IMR-90 (cell line): ENCODE results near the gene RANGRF. TPM values are rescaled to one million over a fixed set of nuclear protein-coding genes. Genes with fewer than 3 reads are reported as not detected.

Experiments
- ATAC-seq: fragments of 200-7000 bp; cut with Tn5 transposase; 2 replicates; pipeline ENCODE4 v1.9.1; 2020; ENCODE audit warnings: low read depth, mild to moderate bottlenecking, moderate library complexity
- BruUV-seq: library from RNA; stranded (reverse); fragments of 400-500 nt; replicated peaks from 2 replicates; lab custom pipeline; 2021; lab: Mats Ljungman, UMichigan
- CTCF ChIA-PET: fragments of 300-600 bp; formaldehyde crosslinking; extraction: SDS; loops from one replicate; lab custom pipeline; 2021; ENCODE audit warnings: antibody characterized with exemption; lab: Yijun Ruan, JAX
- POLR2A ChIA-PET: fragments of 300-600 bp; sonication (Branson Sonifier 250); formaldehyde crosslinking; loops from one replicate; lab custom pipeline; 2022; ENCODE audit warnings: antibody characterized with exemption; ENCODE audit not compliant: unreplicated experiment; lab: Charles Lee
- DNase-seq: peaks from one replicate; pipeline ENCODE4 v3.0.0; 2013
- H2AFZ ChIP-seq: replicated peaks from 2 replicates; pipeline ENCODE3; 2013; ENCODE audit warnings: low read length, mild to moderate bottlenecking; ENCODE audit not compliant: poor library complexity
- H2AK5ac ChIP-seq: 2 replicates; pipeline ENCODE4 v1.6.1; 2013; ENCODE audit warnings: low read depth, low read length, inconsistent platforms
- H2AK9ac ChIP-seq: replicated peaks from 2 replicates; pipeline ENCODE3; 2013; ENCODE audit warnings: mild to moderate bottlenecking, low read depth, low read length, moderate library complexity; ENCODE audit not compliant: poor library complexity
- H2BK120ac ChIP-seq: 2 replicates; pipeline ENCODE4 v1.6.1; 2013; ENCODE audit warnings: low read depth, low read length, inconsistent platforms
- H2BK15ac ChIP-seq: 3 replicates; pipeline ENCODE4 v1.6.1; 2013; ENCODE audit warnings: low read depth, low read length, inconsistent platforms
- H2BK20ac ChIP-seq: 2 replicates; pipeline ENCODE4 v1.6.1; 2013; ENCODE audit warnings: low read depth, mild to moderate bottlenecking, inconsistent platforms, low read length, moderate library complexity
- H2BK5ac ChIP-seq: 2 replicates; pipeline ENCODE4 v1.6.1; 2013; ENCODE audit warnings: mild to moderate bottlenecking, low read depth, low read length, inconsistent platforms; ENCODE audit not compliant: poor library complexity, severe bottlenecking
- H3K14ac ChIP-seq: replicated peaks from 2 replicates; pipeline ENCODE4 v1.6.1; 2013; ENCODE audit warnings: low read depth, low read length, inconsistent platforms
- H3K18ac ChIP-seq: 2 replicates; pipeline ENCODE4 v1.6.1; 2013; ENCODE audit warnings: low read depth, low read length, control low read depth
- H3K23ac ChIP-seq: 2 replicates; pipeline ENCODE4 v1.6.1; 2013; ENCODE audit warnings: low read depth, low read length, inconsistent platforms
- H3K27ac ChIP-seq: 2 replicates; pipeline ENCODE4 v1.5.1; 2013; ENCODE audit warnings: mild to moderate bottlenecking, control low read depth, low read length; ENCODE audit not compliant: insufficient read depth
- H3K27me3 ChIP-seq: 2 replicates; pipeline ENCODE4 v1.6.1; 2013; ENCODE audit warnings: low read length; ENCODE audit not compliant: control insufficient read depth, insufficient read depth
- H3K36me3 ChIP-seq: 2 replicates; pipeline ENCODE4 v1.6.1; 2013; ENCODE audit warnings: low read length, mixed read lengths; ENCODE audit not compliant: control insufficient read depth, insufficient read depth
- H3K4ac ChIP-seq: 2 replicates; pipeline ENCODE4 v1.6.1; 2013; ENCODE audit warnings: low read depth, low read length, inconsistent platforms
- H3K4me1 ChIP-seq: 2 replicates; pipeline ENCODE4 v1.6.1; 2013; ENCODE audit warnings: low read length, mixed read lengths; ENCODE audit not compliant: control insufficient read depth, insufficient read depth
- H3K4me2 ChIP-seq: 2 replicates; pipeline ENCODE4 v1.6.1; 2013; ENCODE audit warnings: low read depth, mild to moderate bottlenecking, control low read depth, low read length, moderate library complexity
- H3K4me3 ChIP-seq: 2 replicates; pipeline ENCODE4 v1.5.1; 2013; ENCODE audit warnings: low read depth, mild to moderate bottlenecking, control low read depth, low read length, moderate library complexity; ENCODE audit not compliant: insufficient read depth
- H3K56ac ChIP-seq: 2 replicates; pipeline ENCODE4 v1.6.1; 2013; ENCODE audit warnings: low read length, inconsistent platforms; ENCODE audit not compliant: insufficient read depth; ENCODE audit errors: extremely low read depth
- H3K79me1 ChIP-seq, 2 experiments: 2 replicates each; pipeline ENCODE4 v1.6.1; 2013; ENCODE audit warnings: low read length in 2 of 2, inconsistent platforms in 1 of 2, low read depth in 1 of 2
- H3K9ac ChIP-seq: 2 replicates; pipeline ENCODE4 v1.6.1; 2013; ENCODE audit warnings: low read depth, low read length, control low read depth
- H3K9me1 ChIP-seq: 2 replicates; pipeline ENCODE4 v1.6.1; 2013; ENCODE audit warnings: low read length, inconsistent platforms; ENCODE audit not compliant: insufficient read depth
- H3K9me3 ChIP-seq: 2 replicates; pipeline ENCODE4 v1.6.1; 2013; ENCODE audit warnings: low read length; ENCODE audit not compliant: control insufficient read depth, insufficient read depth
- H4K20me1 ChIP-seq: 2 replicates; pipeline ENCODE4 v1.6.1; 2013; ENCODE audit warnings: low read length, inconsistent platforms; ENCODE audit not compliant: insufficient read depth
- H4K5ac ChIP-seq: 2 replicates; pipeline ENCODE4 v1.6.1; 2013; ENCODE audit warnings: mild to moderate bottlenecking, low read depth, low read length, control low read depth
- H4K8ac ChIP-seq, 2 experiments: 2 replicates each; pipeline ENCODE4 v1.6.1; 2013; ENCODE audit warnings: low read depth in 2 of 2, low read length in 2 of 2, control low read depth in 1 of 2, inconsistent platforms in 1 of 2
- H4K91ac ChIP-seq: 2 replicates; pipeline ENCODE4 v1.6.1; 2013; ENCODE audit warnings: low read depth, low read length, inconsistent platforms; ENCODE audit not compliant: insufficient read depth
- CEBPB ChIP-seq: IDR thresholded peaks from 2 replicates; pipeline ENCODE4 v1.6.1; 2012; ENCODE audit warnings: low read depth, low read length, improper control_type of control experiment
- NFE2L2 ChIP-seq: fragments of 150-350 bp; IDR thresholded peaks from 2 replicates; pipeline ENCODE4 v1.6.1; 2016; ENCODE audit warnings: low read depth, mild to moderate bottlenecking, low read length
- POLR2A ChIP-seq: IDR thresholded peaks from 2 replicates; pipeline ENCODE4 v1.6.1; 2012; ENCODE audit warnings: mild to moderate bottlenecking, low read depth, low read length
- SMC3 ChIP-seq: fragments of 150-350 bp; IDR thresholded peaks from 2 replicates; pipeline ENCODE4 v1.6.1; 2016; ENCODE audit warnings: low read depth, mild to moderate bottlenecking, antibody characterized with exemption, low read length, moderate library complexity
- WGBS, 2 experiments: methylation state at CpG; one replicate each; pipeline versions ENCODE4 v1.1.5 to v1.1.7; 2013; ENCODE audit warnings: missing lambda C conversion rate in 2 of 2; ENCODE audit not compliant: insufficient read length in 1 of 2; ENCODE audit errors: extremely low coverage in 2 of 2; 5-methylcytosine and 5-hydroxymethylcytosine counted together
- dilution Hi-C: fragments of 300-500 bp; cut with HindIII; formaldehyde crosslinking; loops from one replicate; pipeline ENCODE4 v1.14.3; 2018; ENCODE audit warnings: low sequenced_read_pairs; ENCODE audit not compliant: unreplicated experiment
- in situ Hi-C: fragments of 300-500 bp; cut with MboI; formaldehyde crosslinking; loops from 3 replicates; pipeline ENCODE4 v1.14.3; 2019; ENCODE audit warnings: low sequenced_read_pairs, inconsistent platforms, mixed read lengths
- intact Hi-C: fragments of 100-400 bp; cut with micrococcal nuclease; formaldehyde crosslinking; loops from 2 replicates; pipeline ENCODE4 v1.10.0; 2022
- polyA plus RNA-seq, 3 experiments: library from polyadenylated mRNA; depleted of rRNA; stranded (reverse); fragments of >200 nt; gene quantifications; 2 replicates each; pipeline ENCODE4 v1.2.3, GENCODE V29; 2012; ENCODE audit warnings: low replicate concordance in 1 of 3
- total RNA-seq: library from RNA; depleted of rRNA; stranded (reverse); fragments of >200 nt; gene quantifications from 2 replicates; pipeline ENCODE4 v1.2.3, GENCODE V29; 2012
- TF ChIP-seq, protein P1 (sequence below): fragments of 150-350 bp; IDR thresholded peaks from 2 replicates; pipeline ENCODE4 v1.6.1; 2017; ENCODE audit warnings: mild to moderate bottlenecking, antibody characterized with exemption, low read length, low read depth

Gene RANGRF
- total and polyA plus RNA-seq, 2 of the 4 experiments (the other 2 are of a cell fraction): 19.5 to 36.6 TPM

DNA sequence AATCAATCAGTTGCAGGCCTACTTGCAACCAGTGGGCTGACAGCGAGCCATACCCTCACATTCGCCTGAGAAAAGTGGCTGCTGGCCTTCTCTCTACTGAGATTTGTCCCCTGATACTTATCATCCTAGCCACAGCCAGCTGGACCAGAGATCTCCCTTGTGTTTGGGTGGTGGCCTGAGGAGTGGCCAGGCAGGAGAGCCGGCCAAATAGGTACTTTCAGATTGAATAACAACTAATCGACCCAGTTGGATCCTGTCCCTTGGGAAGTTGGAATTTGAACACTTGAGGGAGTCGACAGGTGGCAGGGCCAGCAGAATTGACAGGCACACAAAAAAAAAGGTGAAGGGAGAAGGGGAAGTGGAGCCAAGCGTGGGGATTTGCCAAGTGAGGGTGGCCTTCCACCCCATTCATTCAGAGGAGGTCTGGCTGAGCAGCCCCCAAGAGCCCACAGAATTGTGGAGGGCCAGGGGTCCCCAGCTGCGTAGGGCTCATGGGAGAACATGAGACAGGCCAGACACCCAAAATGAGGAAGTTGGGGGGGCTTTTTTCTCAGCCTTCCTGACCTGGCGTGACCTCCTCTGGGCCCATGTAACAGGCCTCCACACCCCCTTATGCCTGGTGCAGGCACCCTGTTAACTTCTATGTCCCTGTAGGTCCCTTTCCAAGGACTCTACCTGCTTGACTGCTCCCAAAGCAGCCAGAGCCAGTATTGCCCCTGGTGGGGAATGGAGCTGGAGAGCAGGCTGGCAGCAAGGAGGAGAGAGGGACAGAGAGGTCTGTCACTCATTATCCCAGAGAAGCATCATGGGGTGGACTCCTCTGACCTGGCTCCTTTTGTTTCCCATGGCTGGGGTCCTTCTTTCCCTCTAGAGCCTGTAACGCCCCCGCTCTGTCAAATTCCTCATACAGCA is 2.9 kb upstream of the RANGRF start (continued):
- TF ChIP-seq POLR2A: no peak
- TF ChIP-seq NFE2L2: no peak

DNA sequence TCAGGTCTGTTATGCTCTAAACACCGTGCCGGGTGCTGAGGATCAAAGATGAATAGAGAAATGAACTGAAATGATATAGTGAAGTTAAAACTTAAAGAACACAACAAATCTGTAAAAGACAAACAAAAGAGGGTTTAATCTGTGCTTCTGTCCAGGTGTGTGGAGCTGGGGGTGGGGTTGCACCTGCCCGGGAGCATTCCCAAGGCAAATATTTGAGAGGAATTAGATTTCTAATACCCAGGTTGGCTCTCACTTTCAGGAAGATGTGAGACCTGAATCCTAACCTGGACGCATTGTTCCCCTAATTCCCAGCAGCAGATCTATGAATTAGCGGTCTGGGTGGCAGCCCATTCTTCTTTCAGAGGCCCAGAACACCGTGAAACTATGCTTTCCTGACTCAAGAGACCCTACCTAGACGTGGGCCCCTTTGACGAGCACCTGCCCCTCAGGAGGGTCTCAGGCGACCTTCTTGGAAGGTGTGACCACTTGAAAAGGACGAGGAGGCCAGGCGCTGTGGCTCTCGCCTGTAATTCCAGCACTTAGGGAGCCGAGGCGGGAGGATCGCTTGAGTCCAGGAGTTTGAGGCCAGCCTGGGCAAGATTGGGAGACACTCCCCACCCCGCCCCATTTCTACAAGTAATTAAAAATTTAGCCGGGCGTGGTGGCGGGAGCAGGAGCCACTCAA is 677 bp upstream of the RANGRF start:
- Histone ChIP-seq H3K9me3 (no peaks in the 10 kb centered on the region), H2AFZ (peak overlapping the region; percentile 99), H3K18ac (no peak overlapping the region; the same call in 1 of the 2 replicates), H4K5ac (peak overlapping the region; percentile 97), H3K27ac (peak overlapping the region; percentile 91), H2BK20ac (no peak overlapping the region), H4K91ac (peak overlapping the region; percentile 82; the same call in 1 of the 2 replicates), H2BK15ac (no peak overlapping the region), H3K14ac (peak overlapping the region; percentile 96), H3K56ac (peak overlapping the region; percentile 82; the same call in 1 of the 2 replicates), H2AK5ac (peak overlapping the region; percentile 93), H4K8ac (peak overlapping the region; percentile 67 to 99), H3K27me3 (no peaks in the 10 kb centered on the region), H3K4me3 (peak overlapping the region; percentile 98), H4K20me1 (0 out of 2 replicates have a peak, but pooled peaks cover 2% of the 10 kb centered on the region), H3K36me3 (no peaks in the 10 kb centered on the region), H3K9ac (peak overlapping the region; percentile 94), H3K9me1 (peaks cover 19% of the 10 kb centered on the region), H3K23ac (peak overlapping the region; percentile 84; the same call in 1 of the 2 replicates), H2BK120ac (peak overlapping the region; percentile 17; the same call in 1 of the 2 replicates), H3K79me1 (peaks cover 16 to 33% of the 10 kb centered on the region in 2 experiments), H2AK9ac (peak overlapping the region; percentile 96), H3K4me2 (peak overlapping the region; percentile 88), H3K4me1 (peaks cover 10% of the 10 kb centered on the region; the same call in 1 of the 2 replicates), H3K4ac (peak overlapping the region; percentile 93), H2BK5ac (peak overlapping the region; percentile 71)
- WGBS, 2 experiments: 38% methylated on average over 8 of the region's 19 CpGs; no CpG with 5 or more reads in 1 of the 2 experiments
- no peak for ATAC-seq
- no TSS peak for BruUV-seq
- intact Hi-C loops: loop anchor here (5.0 kb wide), 1 partner anchor 40 kb away; the partner anchor contains the start of genes CTC1 and PFAS
- no peak for TF ChIP-seq NFE2L2
- no peak for TF ChIP-seq SMC3
- TF ChIP-seq CEBPB: no peak
- TF ChIP-seq, protein P1, sequence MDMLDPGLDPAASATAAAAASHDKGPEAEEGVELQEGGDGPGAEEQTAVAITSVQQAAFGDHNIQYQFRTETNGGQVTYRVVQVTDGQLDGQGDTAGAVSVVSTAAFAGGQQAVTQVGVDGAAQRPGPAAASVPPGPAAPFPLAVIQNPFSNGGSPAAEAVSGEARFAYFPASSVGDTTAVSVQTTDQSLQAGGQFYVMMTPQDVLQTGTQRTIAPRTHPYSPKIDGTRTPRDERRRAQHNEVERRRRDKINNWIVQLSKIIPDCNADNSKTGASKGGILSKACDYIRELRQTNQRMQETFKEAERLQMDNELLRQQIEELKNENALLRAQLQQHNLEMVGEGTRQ: no peak
- TF ChIP-seq POLR2A: no peak
- POLR2A ChIA-PET: no interaction called here
- CTCF ChIA-PET: no interaction called here
- in situ Hi-C loops: no loop called here
- dilution Hi-C loops: no loop called here
- DNase-seq: no peak
